Measurements from ENCODE around the gene UBE3B.
"Not testable (repeated sequence)": the region's sequence is repeated elsewhere in the genome, so short reads cannot be mapped to it uniquely, and the experiment has no call there.

UBE3B gene

DNA sequence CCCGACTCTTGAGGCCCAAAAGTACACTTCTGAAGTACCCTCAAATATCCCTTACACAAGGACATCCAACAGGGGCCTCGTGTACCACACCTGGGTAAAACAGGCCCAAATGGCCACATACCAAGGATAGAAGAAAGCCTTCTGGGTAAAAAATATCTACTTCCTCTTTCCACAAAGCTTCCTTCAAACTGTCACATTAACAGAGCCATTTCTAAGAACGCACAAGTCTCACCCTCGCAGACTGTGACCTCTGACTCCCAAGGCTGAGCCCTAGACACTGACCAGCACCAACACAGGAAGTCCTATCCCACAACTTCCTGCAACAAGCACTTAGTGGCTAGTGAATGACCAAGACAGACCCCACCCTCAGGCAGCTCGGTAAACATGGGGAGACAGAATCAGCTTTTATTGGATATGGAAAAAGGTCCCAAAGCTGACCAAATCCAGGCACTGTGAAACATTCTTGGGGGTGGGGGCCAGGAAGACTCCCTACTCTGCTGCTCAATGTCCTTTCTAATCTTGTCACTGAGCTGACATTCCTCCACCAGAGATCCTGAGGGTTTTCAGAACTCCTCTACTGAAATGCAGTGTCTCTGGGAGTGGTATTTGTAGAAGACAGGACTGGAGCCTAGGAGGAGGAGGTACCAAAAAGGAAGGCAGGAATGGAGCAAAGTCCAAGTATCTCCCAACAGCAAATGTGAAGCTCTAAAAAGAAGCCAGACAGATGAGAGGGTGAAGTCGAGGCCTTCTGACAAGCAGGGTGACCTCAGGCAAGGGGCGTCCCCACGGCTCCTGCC lies 16.2 kb upstream of the UBE3B start:
- no peaks in the 10 kb centered on the region for H3K27me3 Mint-ChIP-seq
- H3K4me3 Mint-ChIP-seq = no peak overlapping the region
- peaks cover 8% of the 10 kb centered on the region for H3K36me3 Mint-ChIP-seq
- no peaks in the 10 kb centered on the region for H3K9me3 Mint-ChIP-seq (ENCODE audit: low read depth)
- peaks cover 45% of the 10 kb centered on the region for H3K4me1 Mint-ChIP-seq (ENCODE audit: low read depth)
- H3K27ac Mint-ChIP-seq = no peak overlapping the region

DNA sequence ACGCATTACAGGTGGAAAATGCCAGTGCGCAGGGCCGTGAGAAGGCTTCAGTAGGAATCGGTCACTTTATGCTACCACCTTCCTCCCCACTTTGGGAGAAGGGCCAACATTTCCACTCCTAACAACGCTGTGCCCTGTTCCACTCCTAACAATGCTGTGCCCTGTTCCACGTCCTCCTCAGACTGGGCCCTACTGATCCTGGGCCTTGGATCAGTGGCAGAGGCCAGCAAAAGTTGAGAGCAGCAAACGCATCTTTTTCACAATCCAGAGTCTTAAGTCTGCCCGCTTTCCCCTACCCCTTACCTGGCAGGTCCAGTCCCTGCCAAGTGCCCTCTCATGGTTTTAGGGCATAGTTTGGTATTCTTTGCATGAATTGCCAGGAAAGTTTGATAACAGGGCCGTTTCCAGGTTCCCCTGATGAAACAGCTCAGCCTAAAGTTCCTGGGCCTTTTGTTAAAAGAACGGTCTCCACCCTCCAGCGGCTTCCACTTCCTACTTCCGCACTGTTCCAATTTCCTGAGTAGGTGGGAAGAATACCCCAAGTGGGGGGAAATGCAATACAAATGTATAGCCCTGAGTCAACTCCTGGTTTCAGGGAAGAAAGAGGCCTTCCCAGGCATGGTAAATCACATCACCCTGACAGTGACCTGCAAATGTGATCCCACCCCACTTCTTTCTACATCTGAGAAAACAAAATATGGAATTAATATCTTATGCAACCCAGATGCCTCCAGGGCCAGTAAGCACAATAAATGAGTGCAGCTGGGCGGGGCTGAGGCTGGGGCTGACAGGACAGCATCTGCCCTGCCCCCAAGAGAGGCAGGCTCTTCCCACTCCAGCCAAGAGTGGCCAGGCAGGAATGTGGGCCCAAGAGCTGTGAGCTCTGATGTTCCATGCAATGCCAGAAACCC lies 15.3 kb upstream of the UBE3B start:
- no peaks in the 10 kb centered on the region for H3K9me3 Mint-ChIP-seq (ENCODE audit: low read depth)
- H3K27ac Mint-ChIP-seq = no peak overlapping the region
- H3K36me3 Mint-ChIP-seq = peaks cover 5% of the 10 kb centered on the region
- H3K27me3 Mint-ChIP-seq = no peaks in the 10 kb centered on the region
- H3K4me1 Mint-ChIP-seq (ENCODE audit: low read depth) = peaks cover 45% of the 10 kb centered on the region
- no peak overlapping the region for H3K4me3 Mint-ChIP-seq

DNA sequence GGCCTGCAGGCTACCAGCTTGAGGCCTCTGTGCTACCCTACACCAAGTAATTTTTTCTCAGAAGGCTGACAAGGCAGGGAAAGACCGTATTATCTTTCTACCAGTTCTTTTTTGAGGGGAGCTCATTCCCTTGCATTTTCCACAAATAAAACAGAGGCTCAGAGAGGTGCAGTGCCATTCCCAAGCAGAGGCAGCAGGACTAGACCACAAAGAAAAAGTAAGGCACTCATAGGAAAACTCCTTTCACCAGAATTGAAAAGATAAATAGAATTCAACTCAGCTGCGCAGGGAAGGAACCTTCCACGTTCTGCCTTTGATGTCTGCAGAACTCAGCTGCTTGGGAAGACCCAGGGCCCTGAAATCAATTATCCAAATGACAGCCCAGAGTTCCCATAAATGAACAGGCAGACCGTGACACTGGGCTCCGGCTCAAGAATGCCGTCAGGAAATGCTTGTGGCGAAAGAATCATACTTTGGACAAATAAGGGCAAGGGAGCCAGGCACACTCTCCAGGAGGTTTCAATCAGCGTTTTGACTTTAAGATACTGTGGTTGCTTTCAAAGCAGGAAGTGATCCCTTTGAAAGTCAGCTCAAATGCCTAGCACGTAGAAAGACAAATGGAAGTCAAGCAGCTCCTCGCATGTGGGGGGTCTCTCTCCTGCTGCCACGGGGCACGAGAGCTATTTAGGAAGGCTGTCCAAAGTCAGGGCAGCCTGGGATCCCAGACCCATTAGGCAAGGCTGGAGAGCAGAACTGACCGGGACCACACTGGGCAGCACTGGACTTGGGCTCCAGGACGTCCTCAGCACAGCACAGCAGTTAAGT lies 14.4 kb upstream of the UBE3B start:
- Mint-ChIP-seq H3K27me3 (no peaks in the 10 kb centered on the region), H3K9me3 (ENCODE audit: low read depth) (no peaks in the 10 kb centered on the region), H3K4me3 (peak overlapping the region; percentile 46), H3K27ac (peak overlapping the region; percentile 38), H3K4me1 (ENCODE audit: low read depth) (peaks cover 46% of the 10 kb centered on the region), H3K36me3 (no peaks in the 10 kb centered on the region)

DNA sequence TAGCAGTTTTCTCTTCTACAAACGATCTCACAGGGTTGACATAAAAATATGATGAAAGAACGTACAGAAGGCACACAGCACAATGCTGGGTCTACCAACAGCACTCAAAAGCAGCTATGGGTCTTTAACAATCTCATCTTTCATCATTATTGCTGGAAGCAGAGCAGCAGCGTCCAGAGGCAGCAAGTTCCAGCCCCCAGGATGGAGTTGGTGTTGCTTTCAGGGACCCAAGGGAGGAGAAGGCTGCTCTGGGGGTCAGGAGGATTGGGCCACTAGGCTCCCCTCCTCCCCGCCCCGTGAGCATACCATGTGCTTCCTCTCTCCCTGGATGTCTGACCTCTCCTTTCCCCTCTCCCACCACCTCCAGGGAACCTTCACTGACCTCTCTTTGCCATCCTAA lies 13.7 kb upstream of the UBE3B start:
- Mint-ChIP-seq H3K4me3 (peak overlapping the region; percentile 0), H3K36me3 (no peaks in the 10 kb centered on the region), H3K27me3 (no peaks in the 10 kb centered on the region), H3K4me1 (ENCODE audit: low read depth) (peaks cover 46% of the 10 kb centered on the region), H3K9me3 (ENCODE audit: low read depth) (no peaks in the 10 kb centered on the region), H3K27ac (no peak overlapping the region)

DNA sequence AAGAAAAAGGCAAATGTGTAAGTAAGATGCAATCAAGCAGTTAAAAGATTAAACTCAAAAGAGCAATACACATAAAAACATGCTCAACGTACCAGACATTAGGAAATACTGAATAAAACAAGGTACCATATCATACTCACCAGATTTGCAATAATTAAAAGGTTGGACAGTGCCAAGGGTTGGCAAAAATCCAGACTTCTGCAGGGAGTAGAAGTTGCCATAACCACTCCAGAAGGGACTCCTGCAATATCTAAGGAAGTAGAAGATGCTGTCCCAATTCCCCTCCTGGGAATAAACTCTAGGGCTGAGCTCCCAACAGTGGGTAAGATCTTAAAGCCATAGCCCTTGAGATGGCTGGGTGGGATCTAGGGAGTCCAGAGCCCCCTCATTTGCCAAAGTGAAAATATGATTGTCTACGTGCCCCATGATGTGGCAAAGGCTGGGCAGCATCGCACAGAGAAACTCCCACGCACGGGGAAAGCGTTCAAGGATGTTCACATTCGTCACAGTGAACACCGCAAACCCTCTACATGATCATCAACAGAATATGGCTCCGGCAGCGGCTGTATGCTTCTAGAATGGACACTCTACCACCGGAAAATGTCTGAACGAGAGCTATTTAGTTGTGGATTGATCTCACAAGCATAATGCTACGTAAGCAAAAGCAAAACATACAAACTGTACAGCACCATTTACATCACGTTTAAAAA lies 12.6 kb upstream of the UBE3B start:
- H3K9me3 Mint-ChIP-seq (ENCODE audit: low read depth) = no peaks in the 10 kb centered on the region
- peaks cover 43% of the 10 kb centered on the region for H3K4me1 Mint-ChIP-seq (ENCODE audit: low read depth)
- no peaks in the 10 kb centered on the region for H3K27me3 Mint-ChIP-seq
- H3K36me3 Mint-ChIP-seq = no peaks in the 10 kb centered on the region
- H3K27ac Mint-ChIP-seq = peak overlapping the region; percentile 56
- H3K4me3 Mint-ChIP-seq = no peak overlapping the region

DNA sequence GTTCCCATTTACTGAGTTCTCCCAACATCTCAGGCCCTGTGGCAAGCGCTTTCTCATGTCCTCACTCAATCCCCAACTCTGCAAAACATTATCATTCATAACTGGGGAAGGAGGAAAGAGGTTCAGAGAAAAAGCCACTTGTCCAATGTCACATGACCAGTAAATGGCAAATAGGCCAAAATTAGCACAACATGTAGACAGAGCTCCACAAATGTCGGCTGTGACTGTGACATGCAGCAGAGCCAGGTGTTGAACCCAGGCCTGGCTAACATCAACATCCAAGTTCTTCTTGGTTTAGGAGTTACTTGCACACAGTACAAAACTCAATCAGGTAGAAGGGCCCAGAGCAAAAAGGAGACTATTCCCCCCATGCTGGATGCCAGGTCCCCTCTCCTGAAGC lies 11.1 kb upstream of the UBE3B start:
- Mint-ChIP-seq H3K9me3 (ENCODE audit: low read depth) (no peaks in the 10 kb centered on the region), H3K4me1 (ENCODE audit: low read depth) (peaks cover 54% of the 10 kb centered on the region), H3K36me3 (no peaks in the 10 kb centered on the region), H3K27me3 (no peaks in the 10 kb centered on the region), H3K27ac (no peak overlapping the region), H3K4me3 (no peak overlapping the region)

DNA sequence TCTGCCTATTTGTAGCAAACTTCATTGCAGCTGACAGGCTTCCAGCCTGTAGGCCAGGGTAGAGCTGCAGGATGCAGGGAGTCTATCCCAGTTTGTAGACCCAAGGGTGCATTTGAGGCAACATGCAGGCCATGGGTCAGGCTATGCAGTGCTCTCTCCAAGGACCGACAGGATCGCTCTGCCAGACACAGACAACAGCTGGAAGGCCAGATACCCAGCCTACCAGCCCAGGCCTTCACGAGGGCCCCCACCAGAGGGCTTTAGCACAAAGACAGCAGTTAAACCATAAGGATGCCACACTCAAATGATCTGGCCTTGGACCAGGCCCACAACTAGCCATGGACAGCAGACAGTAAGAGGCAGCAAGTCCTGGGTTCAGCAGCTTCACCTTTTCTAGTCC lies 10.6 kb upstream of the UBE3B start:
- Mint-ChIP-seq H3K36me3 (no peaks in the 10 kb centered on the region), H3K4me1 (ENCODE audit: low read depth) (peaks cover 52% of the 10 kb centered on the region), H3K4me3 (no peak overlapping the region)

DNA sequence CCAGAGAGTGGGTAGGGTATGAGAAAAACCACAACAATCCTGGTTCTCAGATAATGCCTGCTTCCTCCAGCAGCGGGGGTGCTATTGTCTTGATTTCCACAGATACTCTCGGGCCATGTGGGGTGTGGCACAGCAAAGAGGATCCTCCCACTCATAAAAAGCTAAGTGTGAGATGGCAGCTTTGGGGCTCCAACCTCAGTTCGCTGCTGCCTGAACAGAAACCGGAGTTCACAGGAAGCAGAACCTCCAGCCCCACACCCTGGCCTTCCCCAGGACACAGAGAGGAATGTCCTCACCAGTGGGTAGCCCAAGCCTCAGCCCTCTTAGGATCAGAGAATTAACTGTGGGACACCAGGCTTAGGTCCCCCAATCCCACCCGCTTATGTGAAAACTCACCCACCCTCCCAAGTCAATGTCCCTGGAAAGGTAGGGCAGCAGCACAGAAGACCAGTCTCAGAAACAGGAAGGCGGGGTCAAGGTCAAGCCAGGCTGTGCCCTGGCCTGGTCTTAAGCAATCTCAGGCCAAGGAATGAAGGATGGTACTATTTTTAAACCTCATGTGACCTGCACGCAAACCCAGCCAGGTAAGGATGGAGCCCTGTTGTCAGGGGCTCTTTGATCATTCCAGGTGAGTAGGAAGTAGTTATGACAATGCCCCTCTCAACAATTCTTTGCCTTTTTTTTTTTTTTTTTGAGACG lies 9.3 kb upstream of the UBE3B start:
- no peaks in the 10 kb centered on the region for H3K36me3 Mint-ChIP-seq
- H3K4me1 Mint-ChIP-seq (ENCODE audit: low read depth) = peaks cover 44% of the 10 kb centered on the region
- H3K4me3 Mint-ChIP-seq = no peak overlapping the region
- H3K27me3 Mint-ChIP-seq = no peaks in the 10 kb centered on the region
- H3K27ac Mint-ChIP-seq = no peak overlapping the region
- no peaks in the 10 kb centered on the region for H3K9me3 Mint-ChIP-seq (ENCODE audit: low read depth)

More for the DNA sequence above, 10.6 kb upstream of the UBE3B start:
- H3K27ac Mint-ChIP-seq = no peak overlapping the region
- H3K9me3 Mint-ChIP-seq (ENCODE audit: low read depth) = no peaks in the 10 kb centered on the region
- no peaks in the 10 kb centered on the region for H3K27me3 Mint-ChIP-seq

DNA sequence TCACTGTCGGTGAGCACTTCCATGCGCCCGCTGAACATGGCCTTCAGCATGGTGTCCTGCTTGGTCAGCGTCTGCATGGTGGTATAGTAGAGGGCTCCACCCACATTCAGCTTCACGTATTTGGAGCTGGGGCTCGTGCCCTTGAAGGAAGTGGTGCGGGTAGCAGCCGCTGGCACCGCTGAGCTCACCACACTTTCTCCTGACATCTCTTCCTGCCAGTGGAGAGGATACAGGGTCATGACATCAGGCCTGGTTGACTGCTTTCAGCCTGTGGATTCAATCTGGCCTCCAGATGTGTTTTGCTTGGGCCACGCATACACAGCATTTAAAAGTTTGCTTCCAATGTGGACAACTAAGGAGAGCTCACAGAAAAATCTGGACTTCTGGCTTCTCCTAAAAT lies 7.9 kb upstream of the UBE3B start:
- Mint-ChIP-seq H3K27ac (no peak overlapping the region), H3K36me3 (no peaks in the 10 kb centered on the region), H3K27me3 (no peaks in the 10 kb centered on the region), H3K4me3 (no peak overlapping the region), H3K4me1 (ENCODE audit: low read depth) (peaks cover 33% of the 10 kb centered on the region), H3K9me3 (ENCODE audit: low read depth) (no peaks in the 10 kb centered on the region)

DNA sequence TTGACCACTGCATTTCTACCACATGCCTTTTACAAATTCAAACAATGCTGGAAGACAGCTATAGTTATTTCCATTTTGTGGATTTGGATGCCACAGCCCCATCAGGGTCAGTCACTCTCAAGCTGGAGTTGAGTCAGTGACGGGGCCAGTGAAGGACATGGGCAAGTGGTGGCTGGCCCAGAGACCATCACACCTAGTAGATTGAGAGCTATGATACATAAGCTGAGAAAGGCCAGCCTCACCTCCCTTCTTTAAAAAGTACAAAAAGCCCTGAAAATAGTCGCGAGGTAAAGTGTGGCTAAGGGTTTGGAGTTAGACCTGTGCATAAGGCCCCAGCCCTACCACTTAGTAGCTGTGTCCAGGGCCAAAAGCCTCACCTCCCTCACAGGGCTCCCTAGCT lies 4.4 kb upstream of the UBE3B start:
- H3K9me3 Mint-ChIP-seq (ENCODE audit: low read depth) = no peaks in the 10 kb centered on the region
- no peak overlapping the region for H3K4me3 Mint-ChIP-seq
- peaks cover 42% of the 10 kb centered on the region for H3K4me1 Mint-ChIP-seq (ENCODE audit: low read depth)
- H3K27me3 Mint-ChIP-seq = no peaks in the 10 kb centered on the region
- H3K36me3 Mint-ChIP-seq = no peaks in the 10 kb centered on the region
- H3K27ac Mint-ChIP-seq = no peak overlapping the region

DNA sequence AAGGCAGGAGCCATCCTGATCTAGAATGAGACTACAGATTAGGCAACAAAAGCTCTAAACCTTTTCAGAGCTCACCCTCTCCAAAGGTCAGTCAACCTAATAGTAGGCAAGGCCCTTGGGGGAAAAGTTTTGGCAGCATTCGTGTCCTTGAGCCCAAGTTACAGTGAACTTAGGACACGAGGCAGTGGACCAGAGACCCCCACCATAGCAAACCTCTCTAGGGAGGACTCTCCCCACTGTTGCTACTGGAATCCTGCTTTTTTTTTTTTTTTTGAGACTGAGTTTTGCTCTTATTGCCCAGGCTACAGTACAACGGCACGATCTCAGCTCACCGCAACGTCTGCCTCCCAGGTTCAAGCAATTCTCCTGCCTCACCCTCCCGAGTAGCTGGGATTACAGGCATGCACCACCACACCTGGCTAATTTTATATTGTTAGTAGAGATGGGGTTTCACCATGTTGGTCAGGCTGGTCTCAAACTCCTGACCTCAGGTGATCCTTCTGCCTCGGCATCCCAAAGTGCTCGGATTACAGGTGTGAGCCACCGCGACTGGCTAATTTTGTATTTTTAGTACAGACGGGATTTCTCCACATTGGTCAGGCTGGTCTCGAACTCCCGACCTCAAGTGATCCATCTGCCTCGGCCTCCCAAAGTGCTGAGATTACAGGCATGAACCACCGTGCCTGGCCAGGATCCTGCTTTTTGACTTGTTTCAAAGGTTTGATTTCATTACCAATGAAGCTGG lies 3.7 kb upstream of the UBE3B start:
- not testable (repeated sequence) for H3K4me3 Mint-ChIP-seq; H3K27ac Mint-ChIP-seq; H3K36me3 Mint-ChIP-seq; H3K27me3 Mint-ChIP-seq; H3K9me3 Mint-ChIP-seq (ENCODE audit: low read depth)
- peaks cover 45% of the 10 kb centered on the region for H3K4me1 Mint-ChIP-seq (ENCODE audit: low read depth)

DNA sequence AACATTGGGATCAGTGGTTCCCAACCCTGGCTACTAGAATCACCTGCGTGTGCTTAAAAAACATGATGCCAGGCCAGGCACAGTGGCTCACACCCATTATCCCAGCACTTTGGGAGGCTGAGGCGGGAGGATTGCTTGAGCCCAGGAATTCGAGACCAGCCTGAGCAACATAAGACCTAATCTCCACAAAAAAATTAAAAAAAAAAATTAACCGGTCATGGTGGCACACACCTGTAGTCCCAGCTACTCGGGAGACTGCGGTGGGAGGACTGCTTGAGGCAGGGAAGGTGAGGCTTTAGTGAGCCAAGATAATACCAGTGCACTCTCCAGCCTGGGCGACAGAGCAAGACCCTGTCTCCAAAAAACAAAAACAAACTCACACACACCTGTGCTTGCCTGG lies 2.3 kb upstream of the UBE3B start:
- H3K27me3 Mint-ChIP-seq = no peaks in the 10 kb centered on the region
- H3K36me3 Mint-ChIP-seq = no peaks in the 10 kb centered on the region
- no peak overlapping the region for H3K4me3 Mint-ChIP-seq
- no peak overlapping the region for H3K27ac Mint-ChIP-seq
- no peaks in the 10 kb centered on the region for H3K9me3 Mint-ChIP-seq (ENCODE audit: low read depth)
- peaks cover 51% of the 10 kb centered on the region for H3K4me1 Mint-ChIP-seq (ENCODE audit: low read depth)

DNA sequence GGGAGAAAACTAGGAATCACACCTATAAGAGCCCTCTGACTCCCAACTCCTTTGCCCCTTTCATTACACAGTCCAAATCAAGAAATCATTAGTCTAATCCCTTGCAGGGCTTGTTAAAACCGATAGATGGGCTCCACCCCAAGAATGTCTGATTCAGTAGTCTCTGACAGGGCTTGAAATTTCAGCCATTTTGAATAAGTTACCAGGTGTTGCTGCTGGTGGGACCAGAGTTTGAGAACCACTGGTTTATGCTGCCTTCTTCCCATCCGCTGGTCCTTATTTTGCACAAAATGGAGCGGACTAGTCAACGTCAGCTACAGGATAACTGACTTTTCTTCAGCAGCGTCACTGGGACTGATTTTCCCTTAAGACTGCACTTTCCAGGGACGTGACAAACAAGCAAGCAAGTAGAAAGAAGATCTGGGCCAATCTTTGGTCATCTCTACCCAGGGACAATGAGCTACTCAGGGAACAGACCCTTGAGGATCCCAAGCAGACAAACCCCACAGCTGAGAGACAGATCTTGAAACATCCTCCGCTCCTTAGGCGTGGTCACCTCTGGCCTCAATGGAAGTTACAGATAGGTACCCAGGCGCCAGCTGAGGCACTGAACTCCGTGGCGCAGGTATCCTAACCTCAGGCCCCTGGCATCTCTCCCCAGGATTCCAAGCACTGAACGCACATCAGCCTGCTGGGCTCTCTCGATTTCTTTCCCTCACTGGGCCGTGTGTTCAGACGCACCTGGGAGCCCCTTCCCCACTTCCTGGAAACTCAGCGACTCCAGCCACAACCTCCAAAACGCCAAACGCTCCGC lies 1.2 kb upstream of the UBE3B start:
- Mint-ChIP-seq H3K4me1 (ENCODE audit: low read depth) (peaks cover 48% of the 10 kb centered on the region), H3K4me3 (peak overlapping the region; percentile 98), H3K27me3 (no peaks in the 10 kb centered on the region), H3K36me3 (no peaks in the 10 kb centered on the region), H3K9me3 (ENCODE audit: low read depth) (no peaks in the 10 kb centered on the region), H3K27ac (peak overlapping the region; percentile 99)
